Measurements from ENCODE around the gene LCLAT1. TPM values are rescaled to one million over a fixed set of nuclear protein-coding genes. Genes with fewer than 3 reads are reported as not detected.

LCLAT1 gene
- total RNA-seq, 1 donor from 2014 or later, result 26.7 TPM

GRCh38 chr2:30677231-30677630 is 230.2 kb downstream of the LCLAT1 start:
- DNase-seq (ENCODE audit: low read depth), result no peak
- no peak for TF ChIP-seq CTCF (IDR thresholded peaks at IDR 0.05; ENCODE audit: insufficient read depth, low read length, poor library complexity, severe bottlenecking)
- no peak overlapping the region for H3K4me3 ChIP-seq (ENCODE audit: low read depth, low read length)
- H3K36me3 ChIP-seq (ENCODE audit: control insufficient read depth, insufficient read depth, low read length), result no peaks in the 10 kb centered on the region
- no peaks in the 10 kb centered on the region for H3K27me3 ChIP-seq (ENCODE audit: control insufficient read depth, insufficient read depth, low read length)

- no peak for DNase-seq (ENCODE audit: low read depth)
- no peak for TF ChIP-seq CTCF (IDR thresholded peaks at IDR 0.05; ENCODE audit: insufficient read depth, low read length, poor library complexity, severe bottlenecking)
- Histone ChIP-seq H3K4me3 (ENCODE audit: low read depth, low read length) (no peak overlapping the region), H3K36me3 (ENCODE audit: control insufficient read depth, insufficient read depth, low read length) (no peaks in the 10 kb centered on the region), H3K27me3 (ENCODE audit: control insufficient read depth, insufficient read depth, low read length) (no peaks in the 10 kb centered on the region)
Observed at GRCh38 chr2:30677861-30678385, 230.9 kb downstream of the LCLAT1 start.

GRCh38 chr2:30678410-30679137 is 231.5 kb downstream of the LCLAT1 start:
- H3K36me3 ChIP-seq (ENCODE audit: control insufficient read depth, insufficient read depth, low read length), result no peaks in the 10 kb centered on the region
- H3K4me3 ChIP-seq (ENCODE audit: low read depth, low read length), result no peak overlapping the region
- TF ChIP-seq CTCF (IDR thresholded peaks at IDR 0.05; ENCODE audit: insufficient read depth, low read length, poor library complexity, severe bottlenecking), result no peak
- H3K27me3 ChIP-seq (ENCODE audit: control insufficient read depth, insufficient read depth, low read length), result no peaks in the 10 kb centered on the region
- DNase-seq (ENCODE audit: low read depth), result no peak

- no peak for DNase-seq (ENCODE audit: low read depth)
- TF ChIP-seq CTCF (IDR thresholded peaks at IDR 0.05; ENCODE audit: insufficient read depth, low read length, poor library complexity, severe bottlenecking), result no peak
Observed at GRCh38 chr2:30679426-30680088, 232.5 kb downstream of the LCLAT1 start.

GRCh38 chr2:30680121-30680520 is 233.1 kb downstream of the LCLAT1 start:
- no peak for DNase-seq (ENCODE audit: low read depth)
- H3K36me3 ChIP-seq (ENCODE audit: control insufficient read depth, insufficient read depth, low read length), result no peaks in the 10 kb centered on the region
- no peak for TF ChIP-seq CTCF (IDR thresholded peaks at IDR 0.05; ENCODE audit: insufficient read depth, low read length, poor library complexity, severe bottlenecking)
- H3K27me3 ChIP-seq (ENCODE audit: control insufficient read depth, insufficient read depth, low read length), result no peaks in the 10 kb centered on the region
- H3K4me3 ChIP-seq (ENCODE audit: low read depth, low read length), result no peak overlapping the region

More at GRCh38 chr2:30679426-30680088, 232.5 kb downstream of the LCLAT1 start:
- Histone ChIP-seq H3K27me3 (ENCODE audit: control insufficient read depth, insufficient read depth, low read length) (no peaks in the 10 kb centered on the region), H3K36me3 (ENCODE audit: control insufficient read depth, insufficient read depth, low read length) (no peaks in the 10 kb centered on the region), H3K4me3 (ENCODE audit: low read depth, low read length) (no peak overlapping the region)
